ENCODE results near the gene RGS6. TPM values are rescaled to one million over a fixed set of nuclear protein-coding genes. Genes with fewer than 3 reads are reported as not detected.

The RGS6 gene
- total RNA-seq, 2 experiments from 2014 or later: not detected

- TF ChIP-seq CTCF (IDR thresholded peaks at IDR 0.05): no peak
- intact Hi-C loops (cut with DNase I, micrococcal nuclease): no loop called here
- Mint-ChIP-seq H3K27ac (no peak overlapping the region), H3K36me3 (ENCODE audit: low read depth) (no peaks in the 10 kb centered on the region), H3K27me3 (no peaks in the 10 kb centered on the region), H3K9me3 (peaks cover 6% of the 10 kb centered on the region), H3K4me3 (no peak overlapping the region), H3K4me1 (ENCODE audit: low read depth) (no peaks in the 10 kb centered on the region)
- Histone ChIP-seq H3K4me1 (ENCODE audit: insufficient read depth, low read length) (no peaks in the 10 kb centered on the region), H3K9me3 (ENCODE audit: control insufficient read depth in 1 of 2, insufficient read depth in 1 of 2, low read length in 2 of 2) (peaks cover 3 to 9% of the 10 kb centered on the region in 2 experiments), H3K27ac (ENCODE audit: low read depth in 1 of 2, low read length in 2 of 2) (no peak overlapping the region), H3K4me3 (ENCODE audit: low read length) (no peak overlapping the region), H3K36me3 (ENCODE audit: insufficient read depth, low read length) (no peaks in the 10 kb centered on the region), H3K27me3 (ENCODE audit: control insufficient read depth in 1 of 2, insufficient read depth in 2 of 2, low read length in 2 of 2) (no peaks in the 10 kb centered on the region)
- no peak for ATAC-seq (ENCODE audit: poor library complexity)
- POLR2A ChIA-PET: no interaction called here
- CTCF ChIA-PET: no interaction called here
- no peak for DNase-seq
These were observed 532.0 kb downstream of the RGS6 start for GRCh38 chr14:72464226-72464625.

GRCh38 chr14:72466325-72466724 lies 534.1 kb downstream of the RGS6 start:
- Histone ChIP-seq H3K27ac (ENCODE audit: low read depth in 1 of 2, low read length in 2 of 2) (no peak overlapping the region), H3K36me3 (ENCODE audit: insufficient read depth, low read length) (no peaks in the 10 kb centered on the region), H3K4me1 (ENCODE audit: insufficient read depth, low read length) (no peaks in the 10 kb centered on the region), H3K9me3 (ENCODE audit: control insufficient read depth in 1 of 2, insufficient read depth in 1 of 2, low read length in 2 of 2) (peaks cover 3 to 9% of the 10 kb centered on the region in 2 experiments), H3K27me3 (ENCODE audit: control insufficient read depth in 1 of 2, insufficient read depth in 2 of 2, low read length in 2 of 2) (no peaks in the 10 kb centered on the region), H3K4me3 (ENCODE audit: low read length) (no peak overlapping the region)
- intact Hi-C loops (cut with DNase I, micrococcal nuclease): no loop called here
- DNase-seq (no peak), ATAC-seq (ENCODE audit: poor library complexity) (no peak)
- no peaks in the 10 kb centered on the region for H3K4me1 Mint-ChIP-seq (ENCODE audit: low read depth)
- H3K36me3 Mint-ChIP-seq (ENCODE audit: low read depth): no peaks in the 10 kb centered on the region
- peaks cover 6% of the 10 kb centered on the region for H3K9me3 Mint-ChIP-seq
- ChIA-PET POLR2A (interaction anchor here (0.7 kb wide), 1 partner anchor 11 kb away, joined by 3 read pairs; no protein-coding TSS in a partner anchor), CTCF (no interaction called here)
- H3K27ac Mint-ChIP-seq: no peak overlapping the region
- H3K4me3 Mint-ChIP-seq: no peak overlapping the region
- TF ChIP-seq CTCF (IDR thresholded peaks at IDR 0.05): no peak
- no peaks in the 10 kb centered on the region for H3K27me3 Mint-ChIP-seq

GRCh38 chr14:72471346-72471745 lies 539.1 kb downstream of the RGS6 start:
- peaks cover 3% of the 10 kb centered on the region for H3K9me3 Mint-ChIP-seq
- H3K4me1 Mint-ChIP-seq (ENCODE audit: low read depth): peaks cover 6% of the 10 kb centered on the region
- DNase-seq: no peak
- TF ChIP-seq CTCF (IDR thresholded peaks at IDR 0.05): no peak
- ATAC-seq (ENCODE audit: poor library complexity): no peak
- Histone ChIP-seq H3K27ac (ENCODE audit: low read depth in 1 of 2, low read length in 2 of 2) (no peak overlapping the region), H3K4me3 (ENCODE audit: low read length) (no peak overlapping the region), H3K9me3 (ENCODE audit: control insufficient read depth in 1 of 2, insufficient read depth in 1 of 2, low read length in 2 of 2) (peaks cover 3% of the 10 kb centered on the region in 2 experiments), H3K4me1 (ENCODE audit: insufficient read depth, low read length) (peaks cover 4% of the 10 kb centered on the region), H3K27me3 (ENCODE audit: control insufficient read depth in 1 of 2, insufficient read depth in 2 of 2, low read length in 2 of 2) (no peaks in the 10 kb centered on the region), H3K36me3 (ENCODE audit: insufficient read depth, low read length) (no peaks in the 10 kb centered on the region)
- no peak overlapping the region for H3K4me3 Mint-ChIP-seq
- no peak overlapping the region for H3K27ac Mint-ChIP-seq
- intact Hi-C loops (cut with DNase I, micrococcal nuclease): no loop called here
- ChIA-PET POLR2A (no interaction called here), CTCF (no interaction called here)
- H3K36me3 Mint-ChIP-seq (ENCODE audit: low read depth): no peaks in the 10 kb centered on the region
- H3K27me3 Mint-ChIP-seq: no peaks in the 10 kb centered on the region

Measured in CD4-positive, alpha-beta T cell (primary cell).